IMR-90 (cell line): ENCODE results near the gene CD2. TPM values are rescaled to one million over a fixed set of nuclear protein-coding genes. Genes with fewer than 3 reads are reported as not detected.

Experiments
- ATAC-seq: fragments of 200-7000 bp; cut with Tn5 transposase; 2 replicates; pipeline ENCODE4 v1.9.1; 2020; ENCODE audit warnings: low read depth, mild to moderate bottlenecking, moderate library complexity
- BruUV-seq: library from RNA; stranded (reverse); fragments of 400-500 nt; replicated peaks from 2 replicates; lab custom pipeline; 2021; lab: Mats Ljungman, UMichigan
- CTCF ChIA-PET: fragments of 300-600 bp; formaldehyde crosslinking; extraction: SDS; loops from one replicate; lab custom pipeline; 2021; ENCODE audit warnings: antibody characterized with exemption; lab: Yijun Ruan, JAX
- POLR2A ChIA-PET: fragments of 300-600 bp; sonication (Branson Sonifier 250); formaldehyde crosslinking; loops from one replicate; lab custom pipeline; 2022; ENCODE audit warnings: antibody characterized with exemption; ENCODE audit not compliant: unreplicated experiment; lab: Charles Lee
- DNase-seq: peaks from one replicate; pipeline ENCODE4 v3.0.0; 2013
- H2AFZ ChIP-seq: replicated peaks from 2 replicates; pipeline ENCODE3; 2013; ENCODE audit warnings: low read length, mild to moderate bottlenecking; ENCODE audit not compliant: poor library complexity
- H2AK5ac ChIP-seq: 2 replicates; pipeline ENCODE4 v1.6.1; 2013; ENCODE audit warnings: low read depth, low read length, inconsistent platforms
- H2AK9ac ChIP-seq: replicated peaks from 2 replicates; pipeline ENCODE3; 2013; ENCODE audit warnings: mild to moderate bottlenecking, low read depth, low read length, moderate library complexity; ENCODE audit not compliant: poor library complexity
- H2BK120ac ChIP-seq: 2 replicates; pipeline ENCODE4 v1.6.1; 2013; ENCODE audit warnings: low read depth, low read length, inconsistent platforms
- H2BK15ac ChIP-seq: 3 replicates; pipeline ENCODE4 v1.6.1; 2013; ENCODE audit warnings: low read depth, low read length, inconsistent platforms
- H2BK20ac ChIP-seq: 2 replicates; pipeline ENCODE4 v1.6.1; 2013; ENCODE audit warnings: low read depth, mild to moderate bottlenecking, inconsistent platforms, low read length, moderate library complexity
- H2BK5ac ChIP-seq: 2 replicates; pipeline ENCODE4 v1.6.1; 2013; ENCODE audit warnings: mild to moderate bottlenecking, low read depth, low read length, inconsistent platforms; ENCODE audit not compliant: poor library complexity, severe bottlenecking
- H3K14ac ChIP-seq: replicated peaks from 2 replicates; pipeline ENCODE4 v1.6.1; 2013; ENCODE audit warnings: low read depth, low read length, inconsistent platforms
- H3K18ac ChIP-seq: 2 replicates; pipeline ENCODE4 v1.6.1; 2013; ENCODE audit warnings: low read depth, low read length, control low read depth
- H3K23ac ChIP-seq: 2 replicates; pipeline ENCODE4 v1.6.1; 2013; ENCODE audit warnings: low read depth, low read length, inconsistent platforms
- H3K27ac ChIP-seq: 2 replicates; pipeline ENCODE4 v1.5.1; 2013; ENCODE audit warnings: mild to moderate bottlenecking, control low read depth, low read length; ENCODE audit not compliant: insufficient read depth
- H3K27me3 ChIP-seq: 2 replicates; pipeline ENCODE4 v1.6.1; 2013; ENCODE audit warnings: low read length; ENCODE audit not compliant: control insufficient read depth, insufficient read depth
- H3K36me3 ChIP-seq: 2 replicates; pipeline ENCODE4 v1.6.1; 2013; ENCODE audit warnings: low read length, mixed read lengths; ENCODE audit not compliant: control insufficient read depth, insufficient read depth
- H3K4ac ChIP-seq: 2 replicates; pipeline ENCODE4 v1.6.1; 2013; ENCODE audit warnings: low read depth, low read length, inconsistent platforms
- H3K4me1 ChIP-seq: 2 replicates; pipeline ENCODE4 v1.6.1; 2013; ENCODE audit warnings: low read length, mixed read lengths; ENCODE audit not compliant: control insufficient read depth, insufficient read depth
- H3K4me2 ChIP-seq: 2 replicates; pipeline ENCODE4 v1.6.1; 2013; ENCODE audit warnings: low read depth, mild to moderate bottlenecking, control low read depth, low read length, moderate library complexity
- H3K4me3 ChIP-seq: 2 replicates; pipeline ENCODE4 v1.5.1; 2013; ENCODE audit warnings: low read depth, mild to moderate bottlenecking, control low read depth, low read length, moderate library complexity; ENCODE audit not compliant: insufficient read depth
- H3K56ac ChIP-seq: 2 replicates; pipeline ENCODE4 v1.6.1; 2013; ENCODE audit warnings: low read length, inconsistent platforms; ENCODE audit not compliant: insufficient read depth; ENCODE audit errors: extremely low read depth
- H3K79me1 ChIP-seq, 2 experiments: 2 replicates each; pipeline ENCODE4 v1.6.1; 2013; ENCODE audit warnings: low read length in 2 of 2, inconsistent platforms in 1 of 2, low read depth in 1 of 2
- H3K9ac ChIP-seq: 2 replicates; pipeline ENCODE4 v1.6.1; 2013; ENCODE audit warnings: low read depth, low read length, control low read depth
- H3K9me1 ChIP-seq: 2 replicates; pipeline ENCODE4 v1.6.1; 2013; ENCODE audit warnings: low read length, inconsistent platforms; ENCODE audit not compliant: insufficient read depth
- H3K9me3 ChIP-seq: 2 replicates; pipeline ENCODE4 v1.6.1; 2013; ENCODE audit warnings: low read length; ENCODE audit not compliant: control insufficient read depth, insufficient read depth
- H4K20me1 ChIP-seq: 2 replicates; pipeline ENCODE4 v1.6.1; 2013; ENCODE audit warnings: low read length, inconsistent platforms; ENCODE audit not compliant: insufficient read depth
- H4K5ac ChIP-seq: 2 replicates; pipeline ENCODE4 v1.6.1; 2013; ENCODE audit warnings: mild to moderate bottlenecking, low read depth, low read length, control low read depth
- H4K8ac ChIP-seq, 2 experiments: 2 replicates each; pipeline ENCODE4 v1.6.1; 2013; ENCODE audit warnings: low read depth in 2 of 2, low read length in 2 of 2, control low read depth in 1 of 2, inconsistent platforms in 1 of 2
- H4K91ac ChIP-seq: 2 replicates; pipeline ENCODE4 v1.6.1; 2013; ENCODE audit warnings: low read depth, low read length, inconsistent platforms; ENCODE audit not compliant: insufficient read depth
- BHLHE40 ChIP-seq: fragments of 150-350 bp; IDR thresholded peaks from 2 replicates; pipeline ENCODE4 v1.6.1; 2016; ENCODE audit warnings: mild to moderate bottlenecking, low read depth, low read length
- CEBPB ChIP-seq: IDR thresholded peaks from 2 replicates; pipeline ENCODE4 v1.6.1; 2012; ENCODE audit warnings: low read depth, low read length, improper control_type of control experiment
- CHD1 ChIP-seq: IDR thresholded peaks from 2 replicates; pipeline ENCODE4 v1.6.1; 2012; ENCODE audit warnings: low read depth, low read length, improper control_type of control experiment
- ELK1 ChIP-seq: fragments of 150-350 bp; IDR thresholded peaks from 2 replicates; pipeline ENCODE4 v1.6.1; 2016; ENCODE audit warnings: low read depth, mild to moderate bottlenecking, low read length, moderate library complexity, borderline replicate concordance
- FOS ChIP-seq: fragments of 150-350 bp; IDR thresholded peaks from 2 replicates; pipeline ENCODE4 v1.6.1; 2016; ENCODE audit warnings: low read depth, low read length
- MAFK ChIP-seq: IDR thresholded peaks from 2 replicates; pipeline ENCODE4 v1.6.1; 2012; ENCODE audit warnings: low read depth, low read length, improper control_type of control experiment
- MAZ ChIP-seq: IDR thresholded peaks from 2 replicates; pipeline ENCODE4 v1.6.1; 2012; ENCODE audit warnings: low read depth, mild to moderate bottlenecking, low read length, improper control_type of control experiment, moderate library complexity, borderline replicate concordance
- MXI1 ChIP-seq: IDR thresholded peaks from 2 replicates; pipeline ENCODE4 v1.6.1; 2012; ENCODE audit warnings: low read depth, mild to moderate bottlenecking, low read length, moderate library complexity, borderline replicate concordance
- POLR2A ChIP-seq: IDR thresholded peaks from 2 replicates; pipeline ENCODE4 v1.6.1; 2012; ENCODE audit warnings: mild to moderate bottlenecking, low read depth, low read length
- RAD21 ChIP-seq: IDR thresholded peaks from 2 replicates; pipeline ENCODE4 v1.6.1; 2012; ENCODE audit warnings: low read length, improper control_type of control experiment
- RCOR1 ChIP-seq: IDR thresholded peaks from 2 replicates; pipeline ENCODE4 v1.6.1; 2012; ENCODE audit warnings: mild to moderate bottlenecking, low read length, improper control_type of control experiment; ENCODE audit not compliant: insufficient replicate concordance
- SMC3 ChIP-seq: fragments of 150-350 bp; IDR thresholded peaks from 2 replicates; pipeline ENCODE4 v1.6.1; 2016; ENCODE audit warnings: low read depth, mild to moderate bottlenecking, antibody characterized with exemption, low read length, moderate library complexity
- WGBS, 2 experiments: methylation state at CpG; one replicate each; pipeline versions ENCODE4 v1.1.5 to v1.1.7; 2013; ENCODE audit warnings: missing lambda C conversion rate in 2 of 2; ENCODE audit not compliant: insufficient read length in 1 of 2; ENCODE audit errors: extremely low coverage in 2 of 2; 5-methylcytosine and 5-hydroxymethylcytosine counted together
- dilution Hi-C: fragments of 300-500 bp; cut with HindIII; formaldehyde crosslinking; loops from one replicate; pipeline ENCODE4 v1.14.3; 2018; ENCODE audit warnings: low sequenced_read_pairs; ENCODE audit not compliant: unreplicated experiment
- in situ Hi-C: fragments of 300-500 bp; cut with MboI; formaldehyde crosslinking; loops from 3 replicates; pipeline ENCODE4 v1.14.3; 2019; ENCODE audit warnings: low sequenced_read_pairs, inconsistent platforms, mixed read lengths
- intact Hi-C: fragments of 100-400 bp; cut with micrococcal nuclease; formaldehyde crosslinking; loops from 2 replicates; pipeline ENCODE4 v1.10.0; 2022
- polyA plus RNA-seq, 3 experiments: library from polyadenylated mRNA; depleted of rRNA; stranded (reverse); fragments of >200 nt; gene quantifications; 2 replicates each; pipeline ENCODE4 v1.2.3, GENCODE V29; 2012; ENCODE audit warnings: low replicate concordance in 1 of 3
- total RNA-seq: library from RNA; depleted of rRNA; stranded (reverse); fragments of >200 nt; gene quantifications from 2 replicates; pipeline ENCODE4 v1.2.3, GENCODE V29; 2012

CD2 gene
- total and polyA plus RNA-seq, 2 of the 4 experiments (the other 2 are of a cell fraction): not detected

- Histone ChIP-seq H3K79me1 (no peaks in the 10 kb centered on the region), H3K27ac (no peak overlapping the region), H3K27me3 (no peaks in the 10 kb centered on the region; the same call in 1 of the 2 replicates), H2BK5ac (no peak overlapping the region), H3K4ac (no peak overlapping the region), H3K18ac (no peak overlapping the region), H3K4me1 (no peaks in the 10 kb centered on the region), H4K5ac (no peak overlapping the region), H4K8ac (no peak overlapping the region), H3K56ac (no peak overlapping the region), H3K4me2 (no peak overlapping the region), H3K9me3 (no peaks in the 10 kb centered on the region), H3K23ac (no peak overlapping the region), H2AK9ac (no peak overlapping the region), H4K91ac (no peak overlapping the region), H2AK5ac (no peak overlapping the region), H4K20me1 (no peaks in the 10 kb centered on the region), H3K4me3 (no peak overlapping the region), H2AFZ (no peak overlapping the region), H2BK20ac (no peak overlapping the region), H2BK120ac (no peak overlapping the region), H3K9ac (no peak overlapping the region), H3K9me1 (no peaks in the 10 kb centered on the region), H3K14ac (no peak overlapping the region), H2BK15ac (no peak overlapping the region), H3K36me3 (no peaks in the 10 kb centered on the region)
- dilution Hi-C loops (no loop called here), intact Hi-C loops (no loop called here), in situ Hi-C loops (no loop called here)
- ATAC-seq (no peak), DNase-seq (no peak)
- WGBS, 2 experiments: no CpG with 5 or more reads among the region's 6 CpGs
- TF ChIP-seq CEBPB (no peak), RCOR1 (no peak), MAFK (no peak), ELK1 (no peak), SMC3 (no peak), POLR2A (no peak), MXI1 (no peak), FOS (no peak), RAD21 (no peak), CHD1 (no peak), MAZ (no peak), BHLHE40 (no peak)
- CTCF ChIA-PET: no interaction called here
- POLR2A ChIA-PET: no interaction called here
- no TSS peak for BruUV-seq
These were observed 14.8 kb downstream of the CD2 start for GRCh38 chr1:116769104-116769452.
